GM21825 (cell line): ENCODE data around the gene SEMA5A.
"Not testable (repeated sequence)": the region's sequence is repeated elsewhere in the genome, so short reads cannot be mapped to it uniquely, and the experiment has no call there.

ENCODE experiments used
- ATAC-seq: cut with Tn5 transposase; IDR thresholded peaks from one replicate; pipeline ENCODE4 v1.9.1; 2021; ENCODE audit warnings: mild to moderate bottlenecking, moderate library complexity; ENCODE audit not compliant: unreplicated experiment

The SEMA5A gene

DNA sequence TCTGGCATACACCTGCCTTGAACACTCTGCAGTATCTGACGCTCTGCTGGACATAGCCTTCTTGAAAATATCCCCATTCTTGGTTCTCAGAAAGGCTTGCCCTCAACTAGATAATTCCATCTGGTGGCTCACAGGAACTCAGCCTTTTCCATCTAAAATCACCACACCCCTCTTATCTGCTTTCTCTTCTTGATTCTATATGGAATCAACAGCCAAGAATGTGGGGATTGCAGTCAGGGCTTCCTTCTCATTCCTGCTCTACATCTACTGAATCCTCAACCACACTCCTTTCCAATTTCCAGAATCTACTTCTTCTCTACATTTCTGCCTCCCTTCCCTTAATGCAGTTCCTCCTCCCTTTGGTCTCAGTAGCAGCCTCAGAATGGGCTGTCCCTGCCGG lies 170.1 kb downstream of the SEMA5A start:
- ATAC-seq: no peak

DNA sequence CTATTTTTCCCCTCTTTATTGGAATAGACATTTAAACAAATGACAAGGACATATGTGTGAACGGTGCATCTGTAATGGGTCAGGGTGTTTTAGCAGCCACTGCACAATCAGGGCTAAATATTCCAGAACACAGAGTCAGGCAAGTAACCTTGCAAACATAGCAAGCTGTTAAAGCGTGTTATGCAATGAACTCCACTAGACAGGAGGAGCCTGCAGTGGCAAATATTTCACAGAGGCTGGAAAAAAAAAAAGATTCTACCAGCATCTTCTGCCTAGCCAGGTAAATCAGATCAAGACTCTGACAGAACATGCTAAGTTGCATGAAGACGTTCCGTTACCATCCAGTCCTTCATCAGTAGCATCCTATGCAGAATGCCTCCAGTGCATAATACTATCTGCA lies 171.8 kb downstream of the SEMA5A start:
- ATAC-seq: no peak

DNA sequence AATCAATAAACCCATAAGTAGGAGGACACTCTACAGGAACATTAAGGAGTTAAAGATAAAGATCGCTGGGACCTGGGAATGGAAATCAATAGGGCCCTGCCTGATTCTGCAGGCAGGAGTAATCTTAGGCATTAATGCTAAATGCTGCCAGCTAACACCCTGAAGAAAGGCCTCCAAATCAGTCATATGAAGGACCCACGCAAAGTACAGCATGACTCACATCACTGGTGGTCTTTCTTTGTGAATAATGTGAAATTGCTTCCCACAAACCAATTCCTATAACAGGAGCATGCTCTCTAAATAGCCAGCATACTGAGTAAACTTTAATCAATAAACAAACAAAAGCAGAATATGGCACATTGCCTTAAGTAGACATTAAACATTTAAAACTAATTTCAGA lies 172.3 kb downstream of the SEMA5A start:
- ATAC-seq: no peak

DNA sequence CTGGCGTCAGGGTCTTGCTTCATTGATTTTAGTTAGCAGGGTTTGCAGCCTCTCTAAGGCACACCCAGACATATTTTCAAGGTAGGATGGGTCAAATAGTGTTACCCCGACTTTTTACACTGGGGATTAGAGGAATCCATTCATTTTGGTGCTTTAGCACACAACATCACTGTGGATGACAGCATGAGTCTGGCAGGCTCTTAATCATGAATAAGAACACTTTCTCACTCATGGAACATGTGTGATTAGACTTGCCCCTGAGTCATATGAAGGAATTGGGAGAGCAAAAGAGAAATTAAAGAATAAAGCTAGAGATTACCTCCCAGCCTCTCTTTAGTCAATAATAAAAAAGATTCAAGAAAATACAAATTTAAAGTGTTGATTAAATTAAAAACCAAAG lies 175.6 kb downstream of the SEMA5A start:
- ATAC-seq: no peak

DNA sequence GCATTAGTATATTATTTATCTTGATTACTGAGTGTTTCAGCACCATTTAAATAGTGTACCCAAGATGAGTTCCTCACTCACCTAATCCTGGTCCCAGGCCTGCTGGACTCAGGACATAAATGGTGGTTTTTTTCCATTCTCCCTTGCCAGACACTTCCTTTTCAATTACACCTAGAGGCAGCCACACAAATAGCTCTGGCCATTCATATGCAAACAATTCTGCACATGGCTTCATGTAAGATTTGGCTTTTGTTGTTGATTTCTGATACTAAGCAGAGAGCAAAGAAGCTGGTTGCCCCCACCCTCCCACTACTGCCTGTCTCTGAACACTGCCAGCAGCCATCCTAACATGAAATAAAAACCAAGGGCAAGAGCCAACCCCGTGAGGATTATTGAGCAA lies 180.4 kb downstream of the SEMA5A start:
- ATAC-seq: no peak

DNA sequence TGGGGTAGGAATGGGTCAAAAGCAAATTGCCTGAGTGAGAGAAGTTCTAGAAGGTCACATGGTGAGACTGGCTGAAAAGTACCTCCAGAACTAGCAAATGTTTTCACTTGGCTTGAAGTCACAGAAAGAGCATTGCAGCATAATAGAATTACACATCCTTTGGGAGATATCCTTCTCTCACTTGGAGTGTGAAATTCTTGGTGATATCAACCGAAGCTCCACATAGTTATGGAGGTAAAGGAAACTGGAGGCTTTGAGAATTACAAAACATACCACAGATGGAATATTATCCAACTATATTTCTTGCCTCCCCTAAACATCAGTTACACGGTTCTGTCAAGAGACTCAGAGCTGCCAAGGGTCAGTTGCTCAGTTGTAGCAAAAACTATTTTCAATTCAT lies 182.4 kb downstream of the SEMA5A start:
- peak; percentile 9 for ATAC-seq

DNA sequence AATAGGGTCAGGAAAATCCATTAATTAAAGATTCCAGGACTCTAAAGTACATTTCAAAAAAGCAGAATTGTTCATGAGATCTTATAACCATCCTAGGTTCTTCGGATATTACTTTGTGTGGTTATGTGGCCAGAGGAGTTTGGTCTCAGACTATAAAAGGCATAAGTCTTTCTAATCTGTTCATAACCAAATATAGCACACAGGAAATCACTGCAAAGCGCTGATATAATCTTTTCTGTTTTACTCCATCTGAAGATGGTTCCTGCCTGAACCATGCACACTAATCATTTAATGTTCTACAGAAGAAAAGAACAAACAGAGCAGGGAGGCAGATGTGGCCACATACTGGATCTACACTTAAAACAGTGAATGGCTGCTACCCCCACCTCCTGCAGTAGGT lies 182.8 kb downstream of the SEMA5A start:
- ATAC-seq: peak; percentile 46

DNA sequence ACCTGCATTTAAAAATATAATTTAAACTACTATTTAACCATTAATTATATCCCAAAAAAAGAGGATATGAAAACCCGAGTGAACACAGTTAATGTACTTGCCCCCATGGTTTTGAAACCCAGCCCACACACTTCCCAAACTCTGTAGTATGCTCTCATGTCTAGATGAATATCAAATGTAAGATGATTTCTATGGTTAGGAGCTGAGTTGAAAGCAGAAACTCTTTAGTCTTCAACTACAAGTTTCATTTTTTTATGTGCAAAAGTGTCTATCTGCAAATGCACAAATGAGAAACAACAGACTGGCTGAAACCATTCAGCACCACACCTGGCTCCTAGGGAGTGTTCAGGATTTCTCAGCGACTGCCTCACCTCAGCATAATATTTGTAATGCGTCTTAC lies 183.3 kb downstream of the SEMA5A start:
- ATAC-seq: peak; percentile 58

DNA sequence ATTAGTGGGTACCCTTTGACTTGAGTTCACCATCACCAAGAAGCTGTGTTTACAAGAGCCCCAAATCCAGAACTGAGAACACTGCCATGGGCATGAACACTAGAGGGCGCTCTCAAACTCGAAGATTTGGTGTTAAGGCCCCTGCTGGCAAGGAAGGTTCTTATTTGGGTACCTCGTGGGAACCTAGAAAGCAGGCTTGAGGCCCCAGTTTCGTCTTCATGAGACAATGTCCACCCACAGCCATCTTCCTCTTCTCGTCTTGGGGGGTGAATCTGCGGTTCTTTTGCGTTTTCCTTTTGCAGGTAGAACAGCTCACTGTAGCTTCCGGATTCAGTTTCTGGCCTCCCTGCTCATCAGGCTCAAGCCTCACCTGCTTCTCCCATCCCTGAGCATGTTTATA lies 184.0 kb downstream of the SEMA5A start:
- ATAC-seq: peak; percentile 71

DNA sequence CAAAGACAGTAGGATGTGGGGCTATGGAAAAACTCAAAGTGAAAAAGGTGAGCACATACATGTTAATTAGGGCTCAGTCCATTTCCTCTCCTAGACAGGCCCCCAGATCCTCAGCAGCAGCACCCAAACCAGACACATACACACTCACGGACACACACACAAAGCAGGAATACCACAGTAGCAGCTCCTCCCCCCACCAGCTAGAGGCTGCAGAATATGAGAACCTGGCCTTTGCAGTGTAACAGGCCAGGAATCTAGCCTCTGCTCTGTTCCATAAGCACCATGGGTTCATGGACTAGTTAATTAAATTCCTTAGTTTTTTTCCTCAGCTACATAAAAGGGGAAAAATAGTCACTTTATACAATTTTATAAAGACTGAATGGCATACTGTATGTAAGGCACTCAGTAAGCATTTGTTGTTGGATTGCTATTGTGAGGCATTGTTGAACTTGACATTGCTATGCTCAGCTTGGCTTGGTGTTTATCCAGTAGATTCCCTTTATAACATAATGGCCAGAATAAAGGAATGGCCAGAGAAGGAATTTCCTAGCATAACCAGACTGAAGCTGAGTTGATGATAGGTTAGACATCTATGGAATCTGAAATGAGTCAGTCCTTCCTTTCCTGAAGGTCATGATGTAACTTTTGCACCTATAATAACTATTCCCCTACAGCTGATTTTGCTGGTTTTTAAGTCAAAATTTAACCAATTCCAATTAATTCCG lies 186.8 kb downstream of the SEMA5A start:
- no peak for ATAC-seq

DNA sequence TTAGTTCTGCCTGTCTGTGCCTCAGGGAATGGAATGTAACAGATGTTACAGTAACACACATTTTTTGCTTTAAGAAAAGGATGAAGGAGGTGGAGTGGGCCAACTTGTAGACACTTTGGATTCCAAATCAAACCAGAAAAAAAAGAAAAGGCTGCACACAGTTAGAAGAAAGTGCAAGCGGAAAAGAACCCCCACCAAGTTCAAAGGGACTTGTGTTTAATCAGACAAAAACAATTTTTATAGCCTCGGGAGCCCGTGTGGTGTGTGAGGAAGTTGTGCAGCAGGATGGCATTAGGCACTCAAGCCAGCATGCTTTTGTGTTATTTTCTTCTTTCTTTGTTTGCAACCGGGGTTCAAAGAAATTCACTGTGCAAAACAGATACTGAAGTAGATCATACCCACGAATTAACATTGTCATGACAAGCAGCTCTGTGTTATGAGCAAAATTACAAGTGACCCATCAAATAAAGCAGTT lies 189.5 kb downstream of the SEMA5A start:
- no peak for ATAC-seq

DNA sequence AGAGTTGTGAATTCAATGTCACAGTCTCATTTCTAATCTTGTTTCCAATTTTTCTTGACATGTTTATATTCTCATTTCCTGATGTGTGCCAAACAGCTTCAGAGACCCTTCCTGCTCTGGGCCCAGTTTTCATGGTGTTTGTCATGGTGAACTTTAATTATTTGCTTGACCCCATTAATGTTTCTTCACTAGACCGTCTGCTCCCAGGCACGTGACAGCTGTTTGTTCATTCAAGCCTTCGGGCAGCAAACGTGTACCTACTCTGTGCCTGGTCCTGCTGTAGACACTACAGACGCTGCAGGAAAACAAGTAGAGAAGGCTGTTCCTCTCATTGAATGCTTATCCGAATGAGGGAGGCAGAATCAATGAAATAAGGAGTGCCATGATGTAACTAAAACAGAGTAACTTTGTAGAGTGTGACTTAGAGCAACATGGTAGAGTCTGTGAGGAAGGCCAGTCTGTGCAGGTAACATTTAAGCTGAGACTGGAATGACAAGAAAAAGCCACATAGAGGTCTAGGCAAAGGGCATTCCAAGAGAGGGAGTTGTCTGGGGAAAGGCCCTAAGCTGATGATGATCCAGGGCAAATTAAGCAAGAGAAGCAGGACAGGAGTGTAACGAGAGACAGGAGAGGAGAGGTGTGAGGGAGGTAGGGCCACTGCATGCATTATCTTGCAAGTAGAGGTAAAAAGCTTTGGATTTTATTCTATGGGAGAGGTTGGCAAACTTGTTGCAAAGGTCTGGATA lies 191.4 kb downstream of the SEMA5A start:
- no peak for ATAC-seq

DNA sequence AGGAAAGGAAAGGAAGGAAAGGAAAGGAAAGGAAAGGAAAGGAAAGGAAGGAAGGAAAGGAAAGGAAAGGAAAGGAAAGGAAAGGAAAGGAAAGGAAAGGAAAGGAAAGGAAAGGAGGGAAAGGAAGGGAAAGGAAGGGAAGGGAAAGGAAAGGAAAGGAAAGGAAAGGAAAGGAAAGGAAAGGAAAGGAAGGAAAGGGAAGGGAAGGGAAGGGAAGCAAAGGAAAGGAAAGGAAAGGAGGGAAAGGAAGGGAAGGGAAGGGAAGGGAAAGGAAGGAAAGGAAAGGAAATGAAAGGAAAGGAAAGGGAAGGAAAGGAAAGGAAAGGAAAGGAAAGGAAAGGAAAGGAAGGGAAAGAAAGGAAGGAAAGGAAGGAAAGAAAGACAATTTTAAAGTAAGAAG lies 192.8 kb downstream of the SEMA5A start:
- not testable (repeated sequence) for ATAC-seq

DNA sequence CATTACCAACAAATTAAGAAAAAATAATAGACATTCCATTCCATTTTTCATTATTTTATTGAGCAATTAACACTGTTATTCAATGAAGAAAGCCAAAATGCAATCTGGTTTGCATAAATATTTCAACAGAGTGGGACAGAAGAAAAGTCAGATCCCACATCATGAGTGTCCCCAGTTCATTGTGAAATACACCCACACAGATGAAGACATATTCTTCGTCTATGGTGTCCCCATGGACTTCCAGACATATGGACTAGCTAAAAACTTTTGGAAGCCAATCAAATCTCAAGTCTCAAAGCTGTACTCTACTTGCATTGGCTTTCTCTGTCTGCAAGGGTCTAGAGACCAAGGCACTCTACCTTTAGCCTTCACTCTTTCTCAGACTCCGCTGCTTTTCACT lies 194.3 kb downstream of the SEMA5A start:
- no peak for ATAC-seq

DNA sequence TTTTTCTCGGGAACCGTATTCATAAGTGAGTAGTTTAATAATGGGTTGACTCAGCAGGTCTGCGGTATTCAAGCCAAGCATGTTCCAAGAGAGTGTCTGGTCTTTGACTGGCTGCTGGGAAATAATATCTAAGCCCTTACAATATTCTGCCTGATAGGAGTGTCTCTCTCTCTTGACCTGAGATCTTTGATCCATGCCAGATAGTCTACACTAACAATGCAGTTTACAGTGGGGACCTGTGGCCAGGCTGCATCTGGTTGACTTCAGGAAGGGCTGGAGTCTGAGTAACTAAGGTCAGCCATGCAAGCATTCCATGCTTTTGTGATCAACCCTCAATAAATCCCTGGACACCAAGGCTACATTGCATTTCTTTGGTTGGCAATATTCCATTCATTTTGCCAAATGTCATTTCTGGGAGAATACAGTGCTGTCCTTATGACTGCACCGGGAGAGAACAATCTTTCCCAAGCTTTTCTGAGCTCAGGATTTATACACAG lies 195.5 kb downstream of the SEMA5A start:
- no peak for ATAC-seq

DNA sequence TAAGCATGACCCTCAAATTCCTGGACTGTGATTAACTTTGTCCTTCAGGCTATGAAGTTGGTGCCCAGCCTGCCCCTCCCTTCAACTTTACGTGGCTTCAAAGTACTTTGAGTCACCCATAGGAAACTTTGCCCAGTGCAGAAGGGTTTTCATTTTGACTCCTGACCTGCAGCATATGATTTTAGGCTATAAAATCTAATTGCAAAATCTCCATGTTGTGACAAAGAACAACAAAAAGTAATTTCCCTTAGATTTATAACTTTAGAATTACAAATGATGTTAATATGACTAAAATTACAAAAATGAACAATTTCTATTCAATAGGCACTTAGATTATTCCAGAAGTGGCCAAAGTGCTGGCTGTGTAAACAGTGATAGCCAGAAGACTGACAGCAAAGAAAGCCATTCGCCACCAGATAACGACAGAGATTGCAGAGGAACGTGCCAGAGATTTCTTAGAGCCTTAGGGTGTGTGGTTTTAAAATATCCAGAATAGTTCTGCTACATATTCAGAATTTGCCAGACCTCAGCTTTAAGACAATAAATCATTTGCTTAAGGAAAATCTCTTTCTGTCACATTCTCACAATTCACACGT lies 197.4 kb downstream of the SEMA5A start:
- ATAC-seq: no peak

DNA sequence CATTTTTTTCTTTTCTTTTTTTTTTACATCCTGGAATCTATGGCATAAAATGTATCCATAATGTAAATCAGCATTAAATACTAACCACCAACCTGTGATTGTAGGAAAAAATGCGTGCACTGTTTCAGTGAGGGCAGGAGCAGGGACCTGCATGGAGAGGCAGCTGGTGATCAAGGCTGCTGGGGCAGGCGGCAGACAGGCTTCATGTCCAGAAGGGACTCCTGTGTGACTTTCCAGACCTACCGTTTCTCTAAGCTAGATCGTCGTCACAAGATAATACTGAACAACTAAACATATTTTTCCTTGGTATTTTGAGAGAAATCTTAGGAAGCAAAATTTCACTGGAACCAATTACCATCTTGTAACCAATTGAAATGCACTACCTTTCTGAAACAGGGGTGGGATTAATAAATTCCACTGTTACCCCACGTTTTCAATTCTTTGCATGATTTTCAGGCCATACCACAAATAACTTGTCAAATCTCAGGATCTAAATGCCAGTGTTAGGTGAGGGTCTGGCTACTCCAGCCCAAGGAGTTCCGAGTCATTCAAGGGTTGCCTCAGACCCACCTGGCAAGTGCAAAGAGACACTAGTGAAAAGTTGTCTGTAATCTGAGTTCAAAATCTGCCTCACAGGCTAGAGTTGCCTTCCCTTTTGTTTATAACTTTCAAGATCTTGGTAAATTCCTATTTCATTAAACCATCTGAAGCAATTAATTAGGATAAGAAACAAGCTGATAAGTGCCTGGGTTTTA lies 198.2 kb downstream of the SEMA5A start:
- ATAC-seq: no peak

DNA sequence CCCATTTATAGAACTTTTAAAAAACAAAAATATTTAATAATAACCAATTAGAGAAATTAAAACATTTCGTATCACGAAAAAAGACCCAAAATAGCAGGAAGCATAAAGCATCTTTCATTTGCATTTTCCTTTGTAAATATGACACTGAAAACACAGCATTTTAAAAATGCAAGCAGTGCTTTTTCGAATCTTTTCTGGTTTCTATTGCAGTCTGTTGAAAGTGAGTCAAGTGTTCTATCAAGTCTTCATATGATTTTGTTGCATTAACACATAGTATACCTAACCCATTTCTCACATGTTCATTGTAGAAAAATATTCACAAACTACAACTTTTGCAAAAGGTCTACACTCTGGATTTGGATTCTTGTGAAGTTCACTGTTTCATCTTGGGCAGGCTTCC lies 198.8 kb downstream of the SEMA5A start:
- no peak for ATAC-seq

DNA sequence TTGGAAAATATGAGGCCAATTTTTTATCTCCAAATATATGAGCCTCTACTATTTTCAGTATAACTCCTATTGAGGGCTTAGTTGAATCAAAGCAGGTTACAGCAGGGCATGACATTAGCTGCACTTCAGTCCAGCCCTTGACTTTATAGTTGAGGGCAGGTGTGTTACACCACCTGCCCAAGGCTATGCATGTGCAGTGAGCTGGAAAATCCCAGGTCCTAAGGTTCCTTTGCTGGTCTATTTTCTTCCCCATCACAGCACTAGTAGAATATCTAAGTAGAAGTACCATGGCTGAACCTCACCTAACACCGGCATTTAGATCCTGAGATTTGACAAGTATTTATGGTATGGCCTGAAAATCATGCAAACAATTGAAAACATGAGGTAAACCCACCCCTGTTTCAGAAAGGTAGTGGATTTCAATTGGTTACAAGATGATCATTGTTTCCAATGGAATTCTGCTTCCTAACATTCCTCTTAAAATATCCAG lies 201.1 kb downstream of the SEMA5A start:
- no peak for ATAC-seq

DNA sequence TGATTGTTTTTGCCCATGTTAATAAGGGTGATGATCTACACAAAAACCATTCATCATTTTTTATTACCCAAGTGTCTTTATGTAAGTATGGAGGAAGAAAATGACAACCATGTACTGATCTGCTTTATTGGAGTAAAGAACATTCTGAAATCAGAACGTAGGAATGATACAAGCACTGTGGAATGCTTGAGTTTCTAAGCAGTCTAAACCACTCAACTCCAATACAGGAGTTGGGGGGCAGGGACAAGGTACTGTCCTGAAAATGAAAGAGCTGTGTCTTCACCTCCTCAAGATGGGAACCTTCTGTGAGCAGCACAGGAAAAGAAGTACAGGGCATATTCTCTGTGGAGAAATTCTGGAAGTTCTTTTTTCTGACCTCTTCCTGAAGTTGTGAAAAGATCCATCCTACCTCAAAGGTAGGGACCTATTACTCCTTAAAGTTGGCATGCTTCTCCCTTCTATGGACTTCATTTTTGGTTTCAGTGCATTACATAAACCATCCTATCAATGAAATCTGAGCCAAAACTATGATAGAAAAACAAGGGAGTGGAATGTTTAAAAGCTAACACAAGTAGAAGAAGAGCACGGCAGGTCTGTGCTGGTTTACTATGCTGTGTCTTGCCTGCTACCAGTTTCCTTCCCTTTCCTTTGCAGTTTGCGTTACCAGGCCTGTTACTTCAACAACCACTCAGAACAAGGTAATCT lies 202.6 kb downstream of the SEMA5A start:
- ATAC-seq: no peak
